A549 (cell line): ENCODE data around the gene ASCL2. TPM values are rescaled to one million over a fixed set of nuclear protein-coding genes. Genes with fewer than 3 reads are reported as not detected.

Experiments
- ATAC-seq, 2 experiments: fragments of 200-7000 bp in 1 of 2; fragments of >200 bp in 1 of 2; cut with Nextera tagmentation in 1 of 2; cut with Tn5 transposase in 1 of 2; 3 replicates each; pipeline versions ENCODE4 v1.8.0 to v1.9.1; 2018 to 2020; ENCODE audit warnings: mild to moderate bottlenecking in 1 of 2, moderate library complexity in 1 of 2
- CTCF ChIA-PET: fragments of 300-600 bp; sonication (Branson Sonifier 250); formaldehyde crosslinking; extraction: SDS; loops from one replicate; lab custom pipeline; 2021; ENCODE audit warnings: antibody characterized with exemption, inconsistent platforms; lab: Yijun Ruan, JAX
- POLR2A ChIA-PET: fragments of 350-600 bp; formaldehyde crosslinking; extraction: SDS; loops from one replicate; lab custom pipeline; 2021; ENCODE audit warnings: antibody characterized with exemption, inconsistent platforms; lab: Yijun Ruan, JAX
- DNase-seq, 2 experiments: peaks; one replicate each; pipeline versions ENCODE4 v3.0.0 to v3.0.0-alpha.2; 2011 to 2016; ENCODE audit warnings: low read depth in 1 of 2, low spot score in 1 of 2
- FAIRE-seq: peaks from 2 replicates; lab custom pipeline; 2011; peaks lifted over from hg19 to GRCh38; lab: Jason Lieb, UNC
- H3K27ac ChIP-seq, 2 experiments: fragments of >200 bp; sonication (Bioruptor Twin); formaldehyde crosslinking; 3 replicates each; pipeline ENCODE4 v1.5.1; 2016 to 2017
- H3K4me1 ChIP-seq: fragments of >200 bp; sonication (Bioruptor Twin); formaldehyde crosslinking; 3 replicates; pipeline ENCODE4 v1.6.1; 2016
- H3K4me2 ChIP-seq: fragments of >200 bp; sonication (Bioruptor Twin); formaldehyde crosslinking; 3 replicates; pipeline ENCODE4 v1.6.1; 2016
- H3K4me3 ChIP-seq: fragments of >200 bp; sonication (Bioruptor Twin); formaldehyde crosslinking; 3 replicates; pipeline ENCODE4 v1.5.1; 2016
- H3K9me3 ChIP-seq: fragments of >200 bp; sonication (Bioruptor Twin); formaldehyde crosslinking; 3 replicates; pipeline ENCODE4 v1.6.1; 2016
- CBX2 ChIP-seq: fragments of 200-600 bp; sonication (generic); IDR thresholded peaks from 2 replicates; pipeline ENCODE4 v1.6.1; 2016; ENCODE audit warnings: low read depth, mild to moderate bottlenecking, borderline replicate concordance
- CHD2 ChIP-seq: fragments of 150-350 bp; IDR thresholded peaks from 2 replicates; pipeline ENCODE4 v1.6.1; 2014; ENCODE audit warnings: low read length; ENCODE audit not compliant: partially characterized antibody
- EHF ChIP-seq: fragments of 250-450 bp; sonication (Bioruptor Pico); IDR thresholded peaks from 2 replicates; pipeline ENCODE4 v1.5.0; 2020; ENCODE audit warnings: mild to moderate bottlenecking
- FOSB ChIP-seq: fragments of 250-450 bp; sonication (Bioruptor Pico); IDR thresholded peaks from 2 replicates; pipeline ENCODE4 v1.5.0; 2020; ENCODE audit warnings: mild to moderate bottlenecking, moderate library complexity
- GATA3 ChIP-seq: IDR thresholded peaks from 2 replicates; pipeline ENCODE4 v1.6.1; 2012; ENCODE audit warnings: borderline replicate concordance
- HOXB13 ChIP-seq: fragments of 250-450 bp; sonication (Bioruptor Pico); IDR thresholded peaks from 2 replicates; pipeline ENCODE4 v1.5.0; 2020; ENCODE audit warnings: low read depth, mild to moderate bottlenecking, moderate library complexity
- HOXB5 ChIP-seq: fragments of 250-450 bp; sonication (Bioruptor Pico); IDR thresholded peaks from 2 replicates; pipeline ENCODE4 v1.5.0; 2020; ENCODE audit warnings: mild to moderate bottlenecking, moderate library complexity
- JUN ChIP-seq, 2 experiments: fragments of >200 bp; sonication (Bioruptor Twin); formaldehyde crosslinking; IDR thresholded peaks; 2 replicates in 1 of 2; 3 replicates in 1 of 2; pipeline ENCODE4 v1.6.1; 2016 to 2017
- PHF8 ChIP-seq: fragments of 200-600 bp; sonication (generic); IDR thresholded peaks from 2 replicates; pipeline ENCODE4 v1.6.1; 2016; ENCODE audit warnings: low read depth, mild to moderate bottlenecking, antibody characterized with exemption, moderate library complexity, borderline replicate concordance
- TP53 ChIP-seq: fragments of 250-450 bp; sonication (Bioruptor Pico); IDR thresholded peaks from 2 replicates; pipeline ENCODE4 v1.5.0; 2021; ENCODE audit warnings: mild to moderate bottlenecking, moderate library complexity
- ZFP36 ChIP-seq: fragments of 450-650 bp; IDR thresholded peaks from 2 replicates; pipeline ENCODE4 v1.6.1; 2014; ENCODE audit warnings: borderline replicate concordance; ENCODE audit not compliant: partially characterized antibody
- ZNF302 ChIP-seq: fragments of 250-450 bp; sonication (Bioruptor Pico); IDR thresholded peaks from 2 replicates; pipeline ENCODE4 v1.9.0; 2021; ENCODE audit warnings: inconsistent platforms, mild to moderate bottlenecking, moderate library complexity
- WGBS: methylation state at CpG from one replicate; pipeline ENCODE4 v1.1.6; 2017; ENCODE audit errors: missing lambda C conversion rate; 5-methylcytosine and 5-hydroxymethylcytosine counted together
- polyA plus RNA-seq, 4 experiments: library from polyadenylated mRNA; depleted of rRNA in 3 of 4; stranded (reverse); fragments of >200 nt; fragmentation: RNase III in 1 of 4; extraction: RNeasy Plus Mini Kit Qiagen cat#74134 plus additional on column Dnase treatment in 1 of 4; gene quantifications; 2 replicates in 3 of 4; 3 replicates in 1 of 4; pipeline ENCODE4 v1.2.3, GENCODE V29; 2011 to 2017
- TF ChIP-seq, protein P1 (sequence below): fragments of 250-450 bp; sonication (Bioruptor Pico); IDR thresholded peaks from 2 replicates; pipeline ENCODE4 v1.5.0; 2020; ENCODE audit warnings: low read depth, mild to moderate bottlenecking, moderate library complexity
- TF ChIP-seq, protein P2 (sequence below): fragments of >200 bp; sonication (Bioruptor Twin); formaldehyde crosslinking; IDR thresholded peaks from 3 replicates; pipeline ENCODE4 v1.6.1; 2016
- TF ChIP-seq, protein P3 (sequence below): fragments of >200 bp; sonication (Bioruptor Twin); formaldehyde crosslinking; IDR thresholded peaks from 3 replicates; pipeline ENCODE4 v1.5.1; 2016

Gene ASCL2
- polyA plus RNA-seq, 2 of the 4 experiments (the other 2 are of a cell fraction) = not detected

DNA sequence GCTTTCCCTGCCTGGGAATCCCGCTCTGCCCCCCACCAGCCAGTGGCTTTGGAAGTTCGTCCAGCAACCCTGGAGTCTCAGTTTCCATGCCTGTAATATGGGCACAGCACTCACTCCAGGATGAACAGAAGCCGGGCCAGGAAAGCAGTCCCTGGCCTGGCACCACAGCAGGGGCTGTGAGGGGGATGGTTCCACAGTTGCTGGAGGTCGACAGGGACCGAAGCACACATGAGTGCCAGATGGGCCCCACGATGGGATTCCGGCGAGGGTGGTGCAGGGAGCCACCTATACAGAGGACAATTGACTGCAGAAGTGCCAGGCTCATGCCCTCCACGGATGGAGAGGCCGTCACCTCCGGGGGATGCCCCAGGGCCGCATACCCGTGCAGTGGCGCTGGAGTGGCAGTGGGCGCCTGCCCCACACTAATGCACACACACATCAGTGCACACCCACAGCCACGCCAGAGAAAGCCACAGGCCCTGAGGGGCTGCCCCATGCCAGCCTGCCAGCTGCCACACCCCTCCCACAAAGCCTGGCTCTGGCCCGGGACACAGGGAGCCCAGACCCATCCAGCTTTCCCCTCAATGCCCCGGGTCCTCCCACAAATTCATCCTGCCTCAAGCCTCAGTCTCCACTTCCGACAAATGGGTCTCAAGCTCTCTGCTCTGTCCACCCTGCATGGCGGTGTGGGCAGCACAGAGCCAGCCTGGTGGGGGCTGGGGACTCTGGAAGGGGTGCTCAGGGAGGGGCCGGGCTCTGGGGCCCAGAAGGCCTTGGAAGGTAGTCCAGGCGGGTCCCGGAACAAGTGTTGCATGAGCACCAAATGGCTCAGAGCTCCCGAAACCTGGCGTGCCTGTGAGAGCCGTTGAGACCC is 9.7 kb downstream of the ASCL2 start:
- CTCF ChIA-PET = interaction anchor here (1.0 kb wide), 1 partner anchor 9 kb away, joined by 3 read pairs; no protein-coding TSS in a partner anchor

DNA sequence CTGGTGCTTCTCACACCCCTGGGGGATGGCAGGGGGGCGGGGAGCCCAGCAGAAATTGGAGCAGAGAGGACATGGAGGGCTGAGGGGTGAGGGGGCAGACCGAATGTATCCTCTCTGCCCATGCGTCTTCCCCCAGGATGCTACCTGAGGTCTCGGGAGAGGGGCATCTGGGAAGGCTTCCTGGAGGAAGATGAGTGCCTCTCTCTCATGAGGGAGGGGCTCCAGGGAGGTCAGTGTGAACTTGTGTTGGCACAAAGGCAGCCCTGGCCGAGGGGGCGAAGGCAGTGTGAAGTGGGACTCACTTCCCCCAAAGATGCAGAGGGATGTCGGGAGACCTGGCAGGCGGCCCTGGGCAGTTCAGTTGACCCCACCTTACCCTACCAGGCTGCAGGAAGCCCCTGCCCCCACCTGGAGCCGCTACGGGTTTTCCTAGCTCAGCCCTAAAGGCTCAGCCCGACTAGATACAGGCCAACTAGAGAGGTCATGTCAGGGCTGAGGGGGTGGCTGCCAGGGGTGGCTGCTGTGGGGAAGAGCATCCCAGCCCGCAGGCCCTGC is 10.4 kb downstream of the ASCL2 start:
- Histone ChIP-seq H3K4me3 (no peak overlapping the region), H3K27ac (no peak overlapping the region), H3K4me1 (no peaks in the 10 kb centered on the region), H3K4me2 (no peak overlapping the region), H3K9me3 (peaks cover 5% of the 10 kb centered on the region; the same call in 1 of the 3 replicates)
- POLR2A ChIA-PET = no interaction called here
- TF ChIP-seq CHD2 = no peak
- no peak for TF ChIP-seq JUN (IDR thresholded peaks at IDR 0.05)
- TF ChIP-seq FOSB (CRISPR knock-in tag) = no peak
- TF ChIP-seq HOXB13 (CRISPR knock-in tag) = no peak
- TF ChIP-seq TP53 = no peak
- no peak for TF ChIP-seq HOXB5 (CRISPR knock-in tag)
- TF ChIP-seq EHF (CRISPR knock-in tag) = no peak
- TF ChIP-seq, protein P1, sequence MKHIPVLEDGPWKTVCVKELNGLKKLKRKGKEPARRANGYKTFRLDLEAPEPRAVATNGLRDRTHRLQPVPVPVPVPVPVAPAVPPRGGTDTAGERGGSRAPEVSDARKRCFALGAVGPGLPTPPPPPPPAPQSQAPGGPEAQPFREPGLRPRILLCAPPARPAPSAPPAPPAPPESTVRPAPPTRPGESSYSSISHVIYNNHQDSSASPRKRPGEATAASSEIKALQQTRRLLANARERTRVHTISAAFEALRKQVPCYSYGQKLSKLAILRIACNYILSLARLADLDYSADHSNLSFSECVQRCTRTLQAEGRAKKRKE (CRISPR knock-in tag) = no peak
- TF ChIP-seq PHF8 = no peak
- no peak for DNase-seq
- CTCF ChIA-PET = interaction anchor here (1.0 kb wide), 1 partner anchor 8 kb away, joined by 3 read pairs; no protein-coding TSS in a partner anchor
- no peak for FAIRE-seq
- 36% methylated on average over 10 of the region's 12 CpGs for WGBS
- ATAC-seq = no peak

More for the DNA sequence above, 9.7 kb downstream of the ASCL2 start:
- Histone ChIP-seq H3K4me2 (no peak overlapping the region), H3K9me3 (no peaks in the 10 kb centered on the region), H3K4me3 (no peak overlapping the region), H3K27ac (no peak overlapping the region), H3K4me1 (no peaks in the 10 kb centered on the region)
- WGBS = 60% methylated on average over 15 of the region's 26 CpGs
- FAIRE-seq = no peak
- POLR2A ChIA-PET = no interaction called here
- ATAC-seq = no peak
- no peak for DNase-seq
- no peak for TF ChIP-seq ZFP36
- no peak for TF ChIP-seq CBX2
- TF ChIP-seq, protein P2, sequence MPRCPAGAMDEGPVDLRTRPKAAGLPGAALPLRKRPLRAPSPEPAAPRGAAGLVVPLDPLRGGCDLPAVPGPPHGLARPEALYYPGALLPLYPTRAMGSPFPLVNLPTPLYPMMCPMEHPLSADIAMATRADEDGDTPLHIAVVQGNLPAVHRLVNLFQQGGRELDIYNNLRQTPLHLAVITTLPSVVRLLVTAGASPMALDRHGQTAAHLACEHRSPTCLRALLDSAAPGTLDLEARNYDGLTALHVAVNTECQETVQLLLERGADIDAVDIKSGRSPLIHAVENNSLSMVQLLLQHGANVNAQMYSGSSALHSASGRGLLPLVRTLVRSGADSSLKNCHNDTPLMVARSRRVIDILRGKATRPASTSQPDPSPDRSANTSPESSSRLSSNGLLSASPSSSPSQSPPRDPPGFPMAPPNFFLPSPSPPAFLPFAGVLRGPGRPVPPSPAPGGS = no peak
- TF ChIP-seq HOXB13 (CRISPR knock-in tag) = no peak
- no peak for TF ChIP-seq ZNF302 (CRISPR knock-in tag)

DNA sequence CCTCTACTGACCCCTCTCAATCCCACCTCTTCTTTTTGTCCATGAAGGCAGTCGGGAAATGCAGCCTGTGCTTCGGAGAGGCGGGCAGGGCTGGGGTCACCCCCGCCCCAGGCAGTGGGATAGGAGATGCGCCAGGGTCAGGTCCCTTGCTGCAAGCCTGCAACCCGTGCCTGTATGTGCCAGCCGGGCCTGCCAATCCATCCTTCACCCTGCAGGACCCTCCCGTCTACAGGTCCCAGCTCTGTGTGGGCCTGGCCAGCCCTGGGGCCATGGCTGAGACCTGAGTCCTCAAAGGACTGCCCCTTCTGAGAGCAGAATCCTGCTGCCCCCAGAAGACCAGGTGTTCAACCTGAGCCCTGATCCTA is 10.9 kb downstream of the ASCL2 start:
- TF ChIP-seq, protein P3, sequence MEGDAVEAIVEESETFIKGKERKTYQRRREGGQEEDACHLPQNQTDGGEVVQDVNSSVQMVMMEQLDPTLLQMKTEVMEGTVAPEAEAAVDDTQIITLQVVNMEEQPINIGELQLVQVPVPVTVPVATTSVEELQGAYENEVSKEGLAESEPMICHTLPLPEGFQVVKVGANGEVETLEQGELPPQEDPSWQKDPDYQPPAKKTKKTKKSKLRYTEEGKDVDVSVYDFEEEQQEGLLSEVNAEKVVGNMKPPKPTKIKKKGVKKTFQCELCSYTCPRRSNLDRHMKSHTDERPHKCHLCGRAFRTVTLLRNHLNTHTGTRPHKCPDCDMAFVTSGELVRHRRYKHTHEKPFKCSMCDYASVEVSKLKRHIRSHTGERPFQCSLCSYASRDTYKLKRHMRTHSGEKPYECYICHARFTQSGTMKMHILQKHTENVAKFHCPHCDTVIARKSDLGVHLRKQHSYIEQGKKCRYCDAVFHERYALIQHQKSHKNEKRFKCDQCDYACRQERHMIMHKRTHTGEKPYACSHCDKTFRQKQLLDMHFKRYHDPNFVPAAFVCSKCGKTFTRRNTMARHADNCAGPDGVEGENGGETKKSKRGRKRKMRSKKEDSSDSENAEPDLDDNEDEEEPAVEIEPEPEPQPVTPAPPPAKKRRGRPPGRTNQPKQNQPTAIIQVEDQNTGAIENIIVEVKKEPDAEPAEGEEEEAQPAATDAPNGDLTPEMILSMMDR = no peak
- TF ChIP-seq EHF (CRISPR knock-in tag) (no peak), GATA3 (no peak)
- Histone ChIP-seq H3K4me1 (no peaks in the 10 kb centered on the region), H3K9me3 (peaks cover 6% of the 10 kb centered on the region; the same call in 1 of the 3 replicates), H3K27ac (no peak overlapping the region), H3K4me2 (no peak overlapping the region), H3K4me3 (no peak overlapping the region)
- FAIRE-seq (no peak), DNase-seq (no peak), ATAC-seq (0 out of 6 replicates have a peak, but pooled peaks of 1 of the 2 experiments have one; percentile 17)
- ChIA-PET POLR2A (no interaction called here), CTCF (no interaction called here)
- WGBS = 26% methylated on average over 3 of the region's 8 CpGs
